Skin of body (tissue), 2 donors: ENCODE results near the gene LIPG. TPM values are rescaled to one million over a fixed set of nuclear protein-coding genes. Genes with fewer than 3 reads are reported as not detected.

ENCODE experiments used
- DNase-seq: peaks from one replicate; lab custom pipeline; 2025; lab: John Stamatoyannopoulos, UW
- total RNA-seq: library from RNA; depleted of rRNA; stranded (reverse); fragments of >200 nt; gene quantifications from one replicate; pipeline ENCODE4 v1.2.3, GENCODE V29; 2014

The LIPG gene
- total RNA-seq, 1 donor from 2014 or later: 8.1 TPM

GRCh38 chr18:49632588-49632987, 70.7 kb downstream of the LIPG start:
- DNase-seq: no peak

- no peak for DNase-seq
These were observed 76.4 kb downstream of the LIPG start for GRCh38 chr18:49638209-49638785.

- no peak for DNase-seq
These were observed 77.2 kb downstream of the LIPG start for GRCh38 chr18:49638891-49639557.

- no peak for DNase-seq
These were observed 78.0 kb downstream of the LIPG start for GRCh38 chr18:49639643-49640391.

- no peak for DNase-seq
These were observed 78.9 kb downstream of the LIPG start for GRCh38 chr18:49640741-49641140.

GRCh38 chr18:49645196-49645595, 83.3 kb downstream of the LIPG start:
- no peak for DNase-seq

GRCh38 chr18:49645841-49646351, 84.0 kb downstream of the LIPG start:
- DNase-seq: peak; percentile 47

GRCh38 chr18:49646873-49647272, 85.0 kb downstream of the LIPG start:
- DNase-seq: no peak

GRCh38 chr18:49647496-49648168, 85.8 kb downstream of the LIPG start:
- DNase-seq: no peak

GRCh38 chr18:49648326-49648725, 86.5 kb downstream of the LIPG start:
- DNase-seq: no peak

Other genes with a start within 250 kb of the LIPG start
- gene DYM, start 101.4 kb upstream of the LIPG start, total RNA-seq: 37.1 TPM
- gene C18orf32, start 74.8 kb upstream of the LIPG start, total RNA-seq: 10.2 TPM
- 2,265 TPM for gene RPL17, start 69.6 kb upstream of the LIPG start, total RNA-seq